Right atrium auricular region (tissue), 2 donors: ENCODE measurements around the gene HDAC9. TPM values are rescaled to one million over a fixed set of nuclear protein-coding genes. Genes with fewer than 3 reads are reported as not detected.

Experiments
- DNase-seq: peaks from one replicate; pipeline ENCODE4 v3.0.0-alpha.2; 2019; ENCODE audit warnings: low spot score
- H3K27ac ChIP-seq, 2 donors: fragments of 200-600 bp; sonication (generic); 1 replicate in 1 of 2; 2 replicates in 1 of 2; pipeline ENCODE4 v1.5.1; 2016 to 2019
- H3K27me3 ChIP-seq, 2 donors: fragments of 200-600 bp; sonication (generic); one replicate each; pipeline versions ENCODE4 v1.5.1 to v1.6.0; 2017 to 2019
- H3K36me3 ChIP-seq: fragments of 200-600 bp; sonication (generic); one replicate; pipeline ENCODE4 v1.5.1; 2016
- H3K4me1 ChIP-seq, 2 donors: fragments of 200-600 bp; sonication (generic); one replicate each; pipeline versions ENCODE4 v1.5.1 to v1.6.0; 2017 to 2019
- H3K4me3 ChIP-seq, 2 donors: fragments of 200-600 bp; sonication (generic); 1 replicate in 1 of 2; 2 replicates in 1 of 2; pipeline ENCODE4 v1.5.1; 2017 to 2019; ENCODE audit warnings: mild to moderate bottlenecking in 1 of 2, moderate library complexity in 1 of 2
- H3K9me3 ChIP-seq, 2 donors: fragments of 200-600 bp; sonication (generic); one replicate each; pipeline ENCODE4 v1.5.1; 2019
- CTCF ChIP-seq, 2 donors: fragments of 200-600 bp; sonication (generic); IDR thresholded peaks; one replicate each; pipeline ENCODE4 v1.5.1; 2019; ENCODE audit warnings: antibody characterized with exemption in 2 of 2
- total RNA-seq, 2 donors: library from RNA; depleted of rRNA; stranded (reverse); fragments of >200 nt; gene quantifications; one replicate each; pipeline ENCODE4 v1.1.0, GENCODE V29; 2016

The HDAC9 gene
- total RNA-seq, 2 donors from 2014 or later, result 16.6 to 28.0 TPM

- TF ChIP-seq CTCF (IDR thresholded peaks at IDR 0.05), result no peak
- no peak overlapping the region for H3K4me3 ChIP-seq
- H3K36me3 ChIP-seq, result no peaks in the 10 kb centered on the region
- DNase-seq, result no peak
- no peaks in the 10 kb centered on the region for H3K9me3 ChIP-seq
- no peaks in the 10 kb centered on the region for H3K4me1 ChIP-seq
- no peak overlapping the region for H3K27ac ChIP-seq
- H3K27me3 ChIP-seq, result no peaks in the 10 kb centered on the region
Measured at GRCh38 chr7:18468795-18469194, 26.8 kb upstream of the HDAC9 start.

DNA sequence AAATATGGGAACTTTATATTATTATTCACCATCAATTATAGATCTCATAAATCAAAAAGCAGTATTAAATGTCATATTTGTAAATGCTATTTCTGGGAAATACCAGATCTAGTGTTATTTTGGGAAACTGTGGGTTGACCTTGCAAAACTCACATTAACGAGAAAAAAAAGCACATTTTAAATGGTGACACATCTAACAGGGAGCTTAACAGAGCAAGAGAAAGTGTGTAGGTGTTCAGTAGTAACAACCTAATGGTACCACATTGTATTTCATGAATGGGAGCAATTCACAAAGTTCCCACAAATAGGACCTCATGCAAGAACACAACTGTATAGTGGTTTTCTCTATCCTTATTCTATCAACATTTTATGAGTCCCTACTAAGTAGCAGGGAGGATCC is 26.2 kb upstream of the HDAC9 start:
- TF ChIP-seq CTCF (IDR thresholded peaks at IDR 0.05), result no peak
- DNase-seq, result no peak
- no peak overlapping the region for H3K4me3 ChIP-seq
- no peaks in the 10 kb centered on the region for H3K36me3 ChIP-seq
- no peaks in the 10 kb centered on the region for H3K4me1 ChIP-seq
- H3K27me3 ChIP-seq, result no peaks in the 10 kb centered on the region
- no peak overlapping the region for H3K27ac ChIP-seq
- H3K9me3 ChIP-seq, result no peaks in the 10 kb centered on the region

DNA sequence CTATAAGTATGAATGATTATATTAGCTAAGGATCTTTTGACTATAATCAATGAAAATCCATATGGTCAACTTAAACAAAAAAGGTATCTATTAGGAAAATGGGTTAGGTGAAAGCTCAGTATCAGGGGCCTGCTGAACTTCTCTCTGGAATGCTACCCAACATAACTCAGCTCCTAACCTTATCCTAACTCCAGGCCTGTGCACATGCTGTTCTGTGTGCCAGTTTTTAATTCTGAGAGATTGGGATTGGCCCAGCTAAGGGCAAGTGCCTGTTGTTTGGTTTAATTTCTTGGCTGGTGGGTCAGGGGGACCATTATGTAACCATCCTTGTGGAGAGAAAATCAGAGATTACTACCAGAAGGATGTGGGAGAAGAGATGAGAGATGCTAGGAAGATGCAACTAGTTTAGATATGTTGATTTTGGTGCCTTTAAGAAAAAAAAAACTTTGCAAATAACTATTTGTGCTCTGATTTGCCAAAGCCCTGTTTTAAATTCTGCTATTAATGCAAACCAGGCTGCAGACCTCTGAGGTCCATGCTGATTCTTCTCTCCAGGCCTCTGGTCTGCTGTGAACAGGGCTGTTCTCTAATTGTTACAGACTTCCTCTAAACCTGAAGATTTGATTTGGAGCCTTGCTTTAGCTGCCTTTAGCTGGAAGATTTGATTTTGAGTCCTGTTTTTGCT is 23.9 kb upstream of the HDAC9 start:
- Histone ChIP-seq H3K4me3 (no peak overlapping the region), H3K36me3 (no peaks in the 10 kb centered on the region), H3K9me3 (no peaks in the 10 kb centered on the region), H3K27me3 (no peaks in the 10 kb centered on the region), H3K4me1 (peaks cover 0 to 9% of the 10 kb centered on the region in 2 donors), H3K27ac (no peak overlapping the region)
- no peak for TF ChIP-seq CTCF (IDR thresholded peaks at IDR 0.05)
- no peak for DNase-seq

GRCh38 chr7:18472161-18472483 is 23.4 kb upstream of the HDAC9 start:
- no peaks in the 10 kb centered on the region for H3K9me3 ChIP-seq
- H3K36me3 ChIP-seq, result no peaks in the 10 kb centered on the region
- no peak for TF ChIP-seq CTCF (IDR thresholded peaks at IDR 0.05)
- no peak overlapping the region for H3K27ac ChIP-seq
- no peak for DNase-seq
- H3K27me3 ChIP-seq, result no peaks in the 10 kb centered on the region
- H3K4me1 ChIP-seq, result peaks cover 0 to 9% of the 10 kb centered on the region in 2 donors
- H3K4me3 ChIP-seq, result no peak overlapping the region

DNA sequence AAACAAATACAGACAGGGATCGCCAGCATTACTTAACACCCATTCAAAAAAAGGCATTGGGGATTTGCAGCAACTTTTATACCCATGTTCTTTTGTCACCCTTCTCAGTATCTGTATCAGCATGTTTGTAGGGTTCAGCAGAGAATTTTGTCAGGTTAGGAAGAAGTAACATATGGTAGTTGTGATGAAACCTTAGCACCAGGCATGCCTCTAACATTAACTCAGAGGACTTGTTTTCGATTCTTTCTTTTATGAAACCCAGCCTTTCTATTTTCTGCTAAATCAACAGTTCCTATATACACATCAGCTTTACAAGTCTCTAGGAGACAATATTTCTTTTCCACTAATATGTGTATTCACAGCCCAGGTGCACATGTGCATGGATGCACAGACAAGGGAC is 22.4 kb upstream of the HDAC9 start:
- no peak for DNase-seq

More for the DNA sequence above, 22.4 kb upstream of the HDAC9 start:
- no peak overlapping the region for H3K27ac ChIP-seq
- no peak overlapping the region for H3K4me3 ChIP-seq
- no peaks in the 10 kb centered on the region for H3K27me3 ChIP-seq
- no peak for TF ChIP-seq CTCF (IDR thresholded peaks at IDR 0.05)
- H3K4me1 ChIP-seq, result peaks cover 0 to 9% of the 10 kb centered on the region in 2 donors
- no peaks in the 10 kb centered on the region for H3K36me3 ChIP-seq
- no peaks in the 10 kb centered on the region for H3K9me3 ChIP-seq
